DOHH2 (cell line): ENCODE data around the gene HLA-DOA.
A peak's percentile ranks its signal among the peaks of the same experiment; 100 is the strongest.

ENCODE experiments used
- H3F3A ChIP-seq: fragments of 200-600 bp; sonication (generic), shearing (Covaris generic); 2 replicates; pipeline ENCODE4 v1.6.0; 2016; ENCODE audit warnings: antibody characterized with exemption, mild to moderate bottlenecking; ENCODE audit not compliant: control insufficient read depth, insufficient read depth
- H3K27ac ChIP-seq: fragments of 200-600 bp; sonication (generic); 2 replicates; pipeline ENCODE4 v1.5.1; 2014; ENCODE audit warnings: low read depth, mild to moderate bottlenecking, low read length, moderate library complexity
- H3K27me3 ChIP-seq: fragments of 200-600 bp; sonication (generic); 2 replicates; pipeline ENCODE4 v1.6.1; 2014; ENCODE audit warnings: mild to moderate bottlenecking, low read length, mixed read lengths; ENCODE audit not compliant: control insufficient read depth
- H3K36me3 ChIP-seq: fragments of 200-600 bp; sonication (generic); 2 replicates; pipeline ENCODE4 v1.6.1; 2014; ENCODE audit warnings: mild to moderate bottlenecking, low read length, moderate library complexity, mixed read lengths; ENCODE audit not compliant: control insufficient read depth
- H3K4me1 ChIP-seq: fragments of 200-600 bp; sonication (generic); 2 replicates; pipeline ENCODE4 v1.6.1; 2014; ENCODE audit warnings: mild to moderate bottlenecking, low read length, mixed read lengths; ENCODE audit not compliant: control insufficient read depth
- H3K4me2 ChIP-seq: fragments of 200-600 bp; sonication (generic); 2 replicates; pipeline ENCODE4 v1.6.0; 2014; ENCODE audit warnings: mild to moderate bottlenecking, low read length, moderate library complexity
- H3K4me3 ChIP-seq: fragments of 200-600 bp; sonication (generic); 2 replicates; pipeline ENCODE4 v1.5.1; 2014; ENCODE audit warnings: mild to moderate bottlenecking, low read length, mixed read lengths
- H3K79me2 ChIP-seq: fragments of 200-600 bp; sonication (generic); 2 replicates; pipeline ENCODE4 v1.6.1; 2014; ENCODE audit warnings: mild to moderate bottlenecking, low read length, mixed read lengths; ENCODE audit not compliant: control insufficient read depth
- H3K9me2 ChIP-seq: fragments of 200-600 bp; sonication (generic); replicated peaks from 2 replicates; pipeline ENCODE4 v1.6.1; 2014; ENCODE audit warnings: mild to moderate bottlenecking, low read length, mixed read lengths; ENCODE audit not compliant: control insufficient read depth
- H3K9me3 ChIP-seq: fragments of 200-600 bp; sonication (generic); 2 replicates; pipeline ENCODE4 v1.6.1; 2014; ENCODE audit warnings: antibody characterized with exemption, low read length, mixed read lengths; ENCODE audit not compliant: control insufficient read depth, insufficient read depth
- H4K20me1 ChIP-seq: fragments of 200-600 bp; sonication (generic); 2 replicates; pipeline ENCODE4 v1.6.0; 2014; ENCODE audit warnings: low read depth, mild to moderate bottlenecking, antibody characterized with exemption, low read length, moderate library complexity; ENCODE audit not compliant: control insufficient read depth, insufficient read depth
- CTCF ChIP-seq: fragments of 200-600 bp; sonication (generic); IDR thresholded peaks from one replicate; pipeline ENCODE4 v1.5.1; 2014; ENCODE audit warnings: antibody characterized with exemption, mild to moderate bottlenecking, low read depth, low read length; ENCODE audit not compliant: poor library complexity, severe bottlenecking
- EZH2phosphoT487 ChIP-seq: fragments of 200-600 bp; sonication (generic); IDR thresholded peaks from 2 replicates; pipeline ENCODE4 v1.6.1; 2017; ENCODE audit warnings: borderline replicate concordance, mild to moderate bottlenecking, antibody characterized with exemption, low read length, moderate library complexity, mixed read lengths

The HLA-DOA gene

DNA sequence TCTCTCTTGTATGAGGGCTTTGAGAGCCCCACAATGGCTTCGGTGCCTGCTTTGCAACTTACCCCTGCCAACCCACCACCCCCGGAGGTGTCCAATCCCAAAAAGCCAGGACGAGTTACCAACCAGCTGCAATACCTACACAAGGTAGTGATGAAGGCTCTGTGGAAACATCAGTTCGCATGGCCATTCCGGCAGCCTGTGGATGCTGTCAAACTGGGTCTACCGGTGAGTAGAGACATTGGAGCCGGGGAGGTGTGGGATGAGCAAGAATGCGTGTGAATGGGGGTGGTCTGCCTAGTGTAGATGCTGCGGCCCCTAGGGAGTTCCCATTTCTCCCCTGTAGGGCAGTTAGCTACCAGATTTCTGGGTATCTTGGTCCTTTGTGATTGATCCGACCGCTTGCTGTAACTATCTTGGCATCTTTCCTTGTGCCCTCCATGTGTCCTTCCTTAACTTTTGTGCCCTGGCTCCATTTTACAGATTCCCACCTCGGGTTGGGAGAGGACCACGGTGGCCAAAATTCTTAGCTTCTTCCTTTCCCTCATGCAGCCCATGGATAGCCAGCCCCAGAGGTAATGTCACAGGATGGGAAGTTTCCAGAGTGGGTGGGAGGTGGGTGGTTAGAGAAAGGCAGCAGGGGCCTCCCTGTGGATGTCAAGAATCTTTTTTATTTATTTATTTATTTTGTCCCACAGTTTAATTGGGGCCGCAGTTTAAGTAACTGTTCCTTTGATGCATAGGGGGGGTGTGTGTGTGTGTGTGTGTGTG lies 34.7 kb downstream of the HLA-DOA start:
- TF ChIP-seq CTCF (no peak), EZH2phosphoT487 (no peak)
- H3K4me3 ChIP-seq, result peak overlapping the region; percentile 90
- peaks cover 58% of the 10 kb centered on the region for H4K20me1 ChIP-seq
- peaks cover 70% of the 10 kb centered on the region for H3F3A ChIP-seq
- peak overlapping the region; percentile 96; the same call in 1 of the 2 replicates for H3K27ac ChIP-seq
- peaks cover 39% of the 10 kb centered on the region for H3K4me1 ChIP-seq
- peaks cover 87% of the 10 kb centered on the region for H3K79me2 ChIP-seq
- H3K36me3 ChIP-seq, result peaks cover 95% of the 10 kb centered on the region
- H3K9me2 ChIP-seq, result no peaks in the 10 kb centered on the region
- no peaks in the 10 kb centered on the region for H3K9me3 ChIP-seq
- H3K4me2 ChIP-seq, result peak overlapping the region; percentile 88
- no peaks in the 10 kb centered on the region for H3K27me3 ChIP-seq

DNA sequence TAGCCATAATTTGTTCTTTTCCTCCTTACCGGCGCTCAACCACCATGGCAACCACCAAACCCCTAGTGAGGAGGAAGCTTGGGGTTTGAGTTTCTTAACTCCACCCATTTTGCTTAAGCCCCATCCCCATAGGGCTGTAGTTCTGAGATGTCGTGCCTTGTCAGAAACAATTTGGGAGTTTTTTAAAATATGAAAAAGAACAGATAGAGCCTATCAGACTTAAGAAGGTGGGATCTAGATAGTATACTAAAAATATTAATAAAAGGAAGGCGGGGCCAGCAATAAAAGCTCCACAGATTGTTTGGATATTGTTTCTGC lies 35.4 kb downstream of the HLA-DOA start:
- Histone ChIP-seq H3K36me3 (peaks cover 95% of the 10 kb centered on the region), H3K9me2 (no peaks in the 10 kb centered on the region), H3F3A (peaks cover 67% of the 10 kb centered on the region), H3K27me3 (no peaks in the 10 kb centered on the region), H3K4me2 (peak overlapping the region; percentile 88), H3K27ac (peak overlapping the region; percentile 96), H3K4me3 (peak overlapping the region; percentile 90), H3K4me1 (peaks cover 44% of the 10 kb centered on the region), H4K20me1 (peaks cover 58% of the 10 kb centered on the region), H3K79me2 (peaks cover 95% of the 10 kb centered on the region), H3K9me3 (no peaks in the 10 kb centered on the region)
- no peak for TF ChIP-seq CTCF
- TF ChIP-seq EZH2phosphoT487, result no peak

DNA sequence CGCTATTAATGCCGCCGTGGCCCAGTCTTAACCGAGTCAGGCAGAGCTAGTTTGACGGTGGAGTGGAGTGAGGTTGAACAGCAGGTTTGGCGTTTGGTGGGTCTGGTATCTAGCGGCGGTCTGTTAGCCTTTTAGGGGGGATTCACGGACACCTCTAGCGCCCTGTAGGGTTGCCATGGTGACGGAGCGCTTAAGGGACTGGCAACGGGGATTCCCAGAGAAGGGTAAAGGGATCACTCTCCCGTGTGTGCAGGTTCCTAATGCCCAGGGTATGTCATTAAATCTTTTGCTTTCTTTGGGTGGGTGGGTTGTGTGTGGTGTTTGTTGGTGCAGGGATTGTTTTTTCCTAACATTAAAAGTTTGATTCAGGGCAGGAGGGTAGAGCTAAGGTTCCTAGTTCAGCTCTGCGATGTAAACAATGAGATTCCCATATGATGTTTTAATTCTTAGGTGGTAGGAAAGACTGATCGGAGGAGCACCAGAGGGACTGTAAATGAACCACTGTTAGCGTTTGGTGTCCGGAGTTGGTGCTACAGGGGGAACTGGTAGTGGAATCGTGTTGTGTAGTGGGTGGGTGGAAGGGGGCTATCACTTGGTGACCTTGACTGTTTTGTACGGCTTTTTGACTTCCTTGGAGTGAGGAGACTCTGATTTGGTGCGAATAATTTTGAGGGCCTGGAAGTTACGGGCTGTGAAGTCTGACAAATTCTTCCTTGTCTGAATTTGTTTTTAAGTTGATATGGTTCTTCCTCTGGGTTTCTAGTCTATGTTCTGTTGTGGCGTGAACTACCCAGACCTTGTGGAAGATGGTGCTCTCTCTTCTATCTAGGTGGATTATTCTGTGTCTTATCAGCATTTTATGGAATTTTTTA lies 36.0 kb downstream of the HLA-DOA start:
- H4K20me1 ChIP-seq, result peaks cover 55% of the 10 kb centered on the region

More for the DNA sequence above, 36.0 kb downstream of the HLA-DOA start:
- Histone ChIP-seq H3K4me1 (peaks cover 40% of the 10 kb centered on the region), H3K36me3 (peaks cover 91% of the 10 kb centered on the region), H3K9me2 (no peaks in the 10 kb centered on the region), H3F3A (peaks cover 61% of the 10 kb centered on the region), H3K27me3 (no peaks in the 10 kb centered on the region), H3K4me2 (peak overlapping the region; percentile 88), H3K4me3 (peak overlapping the region; percentile 90), H3K27ac (peak overlapping the region; percentile 96), H3K9me3 (no peaks in the 10 kb centered on the region), H3K79me2 (peaks cover 94% of the 10 kb centered on the region)
- TF ChIP-seq EZH2phosphoT487 (no peak), CTCF (no peak)
